Measurements from ENCODE around the gene CD34.
"Not testable (repeated sequence)": the region's sequence is repeated elsewhere in the genome, so short reads cannot be mapped to it uniquely, and the experiment has no call there.

CD34 gene

DNA sequence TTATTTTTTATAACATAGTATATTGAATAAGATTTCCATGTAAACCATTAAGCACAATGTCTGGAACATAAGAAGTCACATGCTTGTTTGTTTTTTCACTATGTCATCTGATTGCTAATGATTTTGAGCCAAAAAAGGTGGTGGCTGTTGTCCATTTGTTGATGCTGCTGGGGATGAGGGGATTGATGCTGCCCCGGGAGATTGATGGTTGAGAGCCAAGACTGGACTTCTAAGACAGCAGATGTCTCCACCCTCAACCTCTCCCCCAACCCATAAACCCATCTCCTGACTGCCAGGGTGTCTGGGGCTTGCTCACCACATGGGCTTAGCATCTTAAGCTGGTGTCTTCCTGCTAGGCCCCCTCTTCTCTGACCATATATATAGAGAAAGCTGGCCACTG lies 35.8 kb upstream of the CD34 start:
- DNase-seq (ENCODE audit: extremely low read depth, low read depth), result no peak
- TF ChIP-seq, protein P1, sequence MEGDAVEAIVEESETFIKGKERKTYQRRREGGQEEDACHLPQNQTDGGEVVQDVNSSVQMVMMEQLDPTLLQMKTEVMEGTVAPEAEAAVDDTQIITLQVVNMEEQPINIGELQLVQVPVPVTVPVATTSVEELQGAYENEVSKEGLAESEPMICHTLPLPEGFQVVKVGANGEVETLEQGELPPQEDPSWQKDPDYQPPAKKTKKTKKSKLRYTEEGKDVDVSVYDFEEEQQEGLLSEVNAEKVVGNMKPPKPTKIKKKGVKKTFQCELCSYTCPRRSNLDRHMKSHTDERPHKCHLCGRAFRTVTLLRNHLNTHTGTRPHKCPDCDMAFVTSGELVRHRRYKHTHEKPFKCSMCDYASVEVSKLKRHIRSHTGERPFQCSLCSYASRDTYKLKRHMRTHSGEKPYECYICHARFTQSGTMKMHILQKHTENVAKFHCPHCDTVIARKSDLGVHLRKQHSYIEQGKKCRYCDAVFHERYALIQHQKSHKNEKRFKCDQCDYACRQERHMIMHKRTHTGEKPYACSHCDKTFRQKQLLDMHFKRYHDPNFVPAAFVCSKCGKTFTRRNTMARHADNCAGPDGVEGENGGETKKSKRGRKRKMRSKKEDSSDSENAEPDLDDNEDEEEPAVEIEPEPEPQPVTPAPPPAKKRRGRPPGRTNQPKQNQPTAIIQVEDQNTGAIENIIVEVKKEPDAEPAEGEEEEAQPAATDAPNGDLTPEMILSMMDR (IDR thresholded peaks at IDR 0.05; ENCODE audit: low read depth, low read length), result no peak

DNA sequence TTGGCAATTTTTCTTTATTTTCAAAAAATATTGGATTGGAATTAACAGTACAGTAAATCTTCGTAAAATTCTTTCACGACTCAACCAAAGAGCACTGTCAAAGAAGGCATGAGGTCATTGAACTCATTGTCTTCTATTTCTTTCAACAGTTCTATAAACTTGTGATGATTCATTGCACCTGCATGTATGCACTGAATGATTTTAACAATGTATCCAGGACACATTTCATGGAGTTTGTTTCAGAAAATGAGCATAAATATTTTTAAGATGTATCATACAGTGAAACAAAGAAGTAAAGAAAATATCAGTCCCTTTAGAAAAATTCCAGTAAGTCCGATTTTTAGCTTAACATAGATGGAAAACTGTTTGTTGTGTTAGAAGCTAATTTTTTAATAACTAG lies 33.6 kb upstream of the CD34 start:
- DNase-seq (ENCODE audit: extremely low read depth, low read depth), result no peak
- TF ChIP-seq, protein P1 (IDR thresholded peaks at IDR 0.05; ENCODE audit: low read depth, low read length), result no peak

DNA sequence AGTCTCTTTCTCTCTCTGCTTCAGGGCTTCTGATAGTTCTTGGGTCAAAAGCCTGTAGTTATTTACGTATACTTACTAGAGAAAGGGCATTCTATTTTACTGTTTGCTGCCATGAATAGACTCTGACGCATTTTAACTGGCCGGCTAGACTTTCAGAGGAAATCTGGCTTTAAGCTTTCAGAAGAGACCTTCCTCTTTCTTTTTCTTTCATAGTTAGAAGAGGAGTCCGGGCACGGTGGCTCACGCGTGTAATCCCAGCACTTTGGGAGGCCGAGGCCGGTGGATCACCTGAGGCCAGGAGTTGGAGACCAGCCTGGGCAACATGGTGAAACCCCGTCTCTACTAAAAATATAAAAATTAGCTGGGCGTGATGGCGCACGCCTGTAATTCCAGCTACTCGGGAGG lies 31.4 kb upstream of the CD34 start:
- not testable (repeated sequence) for DNase-seq (ENCODE audit: extremely low read depth, low read depth)

DNA sequence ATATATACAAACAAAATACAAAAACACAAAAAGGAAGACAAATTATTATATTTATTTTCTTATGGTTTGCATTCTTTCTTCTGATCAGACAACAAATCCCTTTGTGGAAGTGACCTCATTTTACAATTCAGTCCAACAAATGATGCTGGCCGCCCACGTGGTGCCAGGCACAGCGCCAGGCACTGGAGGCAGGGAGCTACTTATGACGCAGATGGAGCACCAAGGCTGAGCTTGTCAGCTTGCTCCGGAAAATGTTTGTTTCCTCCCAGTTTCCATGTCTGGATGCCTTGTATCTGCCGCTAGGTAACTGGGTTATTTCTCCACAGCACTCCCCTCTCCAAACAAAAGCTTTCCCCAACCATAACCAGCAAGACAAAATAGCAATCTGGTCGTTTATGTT lies 30.7 kb upstream of the CD34 start:
- TF ChIP-seq, protein P1 (IDR thresholded peaks at IDR 0.05; ENCODE audit: low read depth, low read length), result no peak
- no peak for DNase-seq (ENCODE audit: extremely low read depth, low read depth)

DNA sequence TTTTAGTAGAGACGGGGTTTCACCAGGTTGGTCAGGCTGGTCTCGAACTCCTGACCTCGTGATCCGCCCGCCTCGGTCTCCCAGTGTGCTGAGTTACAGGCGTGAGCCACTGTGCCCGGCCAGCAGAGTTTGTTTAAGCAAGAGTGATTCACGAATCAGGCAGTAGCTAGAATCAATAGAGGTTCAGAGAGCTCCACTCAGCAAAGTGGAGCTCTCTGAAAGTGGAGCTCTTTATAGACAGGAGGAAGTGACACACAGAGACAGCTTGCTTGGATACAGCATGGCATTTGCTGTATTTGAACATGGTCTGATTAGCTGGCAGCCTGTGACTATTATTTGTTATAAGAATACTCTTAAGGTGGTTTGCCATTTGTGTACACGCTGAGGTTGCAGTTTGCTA lies 27.1 kb upstream of the CD34 start:
- TF ChIP-seq, protein P1 (IDR thresholded peaks at IDR 0.05; ENCODE audit: low read depth, low read length), result no peak
- no peak for DNase-seq (ENCODE audit: extremely low read depth, low read depth)

DNA sequence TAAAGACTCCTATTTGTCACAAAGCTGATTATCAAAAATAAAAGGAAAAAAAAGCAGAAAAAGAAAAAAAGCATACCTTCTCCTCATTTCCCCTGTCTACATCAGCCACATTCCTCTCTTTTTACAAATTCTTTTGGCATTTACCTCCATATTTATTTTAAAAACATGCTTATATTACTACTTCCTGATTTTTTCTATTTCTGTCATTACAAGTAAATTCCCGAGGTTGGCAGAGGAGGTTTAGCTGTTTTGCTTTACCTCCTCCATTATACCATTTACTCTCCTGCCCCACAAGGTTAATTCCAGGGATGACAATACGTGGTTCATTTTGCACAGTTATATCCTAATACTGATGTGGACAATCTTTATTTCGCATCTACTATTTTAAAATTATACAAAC lies 26.3 kb upstream of the CD34 start:
- TF ChIP-seq, protein P1 (IDR thresholded peaks at IDR 0.05; ENCODE audit: low read depth, low read length), result no peak

DNA sequence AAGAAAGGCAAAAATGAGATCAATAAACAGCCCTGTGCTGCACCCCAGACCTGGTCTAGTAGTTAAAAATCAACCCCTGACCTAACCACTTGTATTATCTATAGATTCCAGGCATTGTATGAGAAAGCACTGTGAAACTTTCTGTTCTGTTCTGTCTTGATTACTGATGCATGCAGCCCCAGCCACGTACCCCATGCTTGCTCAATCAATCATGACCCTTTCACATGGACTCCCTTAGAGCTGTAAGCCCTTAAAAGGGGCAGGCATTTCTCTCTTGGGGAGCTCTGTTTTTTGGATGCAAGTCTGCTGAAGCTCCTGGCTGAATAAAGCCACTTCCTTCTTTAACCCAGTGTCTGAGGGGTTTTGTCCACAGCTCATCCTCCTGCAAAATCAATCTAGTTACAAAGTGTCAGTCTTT lies 24.2 kb upstream of the CD34 start:
- no peak for DNase-seq (ENCODE audit: extremely low read depth, low read depth)
- TF ChIP-seq, protein P1 (IDR thresholded peaks at IDR 0.05; ENCODE audit: low read depth, low read length), result no peak

More for the DNA sequence above, 26.3 kb upstream of the CD34 start:
- DNase-seq (ENCODE audit: extremely low read depth, low read depth), result no peak

DNA sequence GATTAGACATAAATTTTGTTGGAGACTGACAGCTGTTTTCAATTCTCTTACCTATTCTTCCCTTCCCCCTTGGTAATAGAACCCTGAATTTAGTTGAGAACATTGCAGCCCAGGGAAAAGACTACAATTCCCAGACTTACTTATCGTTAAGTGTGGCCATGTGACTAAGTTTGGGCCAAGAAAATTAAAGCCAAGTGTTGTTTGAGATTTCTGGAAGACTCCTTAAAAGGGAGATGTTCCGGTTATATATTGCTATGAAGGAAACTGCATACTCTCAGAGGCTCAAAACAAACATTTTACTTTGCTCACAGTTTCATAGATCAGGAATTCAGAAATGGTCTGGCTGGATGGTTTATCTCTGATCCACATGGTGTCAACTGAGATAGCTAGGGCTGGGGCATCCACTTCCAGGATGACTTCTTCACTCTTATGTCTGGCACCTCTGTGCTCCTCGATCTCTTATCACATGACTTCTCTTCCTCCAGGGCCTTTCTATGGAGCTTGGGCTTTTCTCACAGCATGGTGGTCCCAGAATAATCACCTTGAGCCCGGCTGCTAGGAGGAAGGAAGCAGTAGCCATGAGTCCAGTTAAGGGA lies 22.4 kb upstream of the CD34 start:
- no peak for DNase-seq (ENCODE audit: extremely low read depth, low read depth)
- TF ChIP-seq, protein P1 (IDR thresholded peaks at IDR 0.05; ENCODE audit: low read depth, low read length), result no peak

All from AG09319 (cell line).